Gastroesophageal sphincter (tissue), 4 donors: ENCODE data around the gene PRKAG2. TPM values are rescaled to one million over a fixed set of nuclear protein-coding genes. Genes with fewer than 3 reads are reported as not detected.

Experiments
- ATAC-seq: fragments of 150-250 bp; one replicate; pipeline ENCODE4 v1.9.1; 2016; ENCODE audit warnings: mild to moderate bottlenecking, moderate library complexity
- H3K27ac ChIP-seq, 4 donors: fragments of 200-600 bp; sonication (generic) in 3 of 4; 1 replicate in 3 of 4; 2 replicates in 1 of 4; pipeline ENCODE4 v1.5.1; 2016 to 2019
- H3K27me3 ChIP-seq: fragments of 200-600 bp; sonication (generic); one replicate; pipeline ENCODE4 v1.5.1; 2019
- H3K36me3 ChIP-seq, 2 donors: fragments of 200-600 bp; sonication (generic); one replicate each; pipeline ENCODE4 v1.5.1; 2019; ENCODE audit warnings: control low read depth in 1 of 2
- H3K4me1 ChIP-seq, 3 donors: fragments of 200-600 bp; sonication (generic); 1 replicate in 2 of 3; 2 replicates in 1 of 3; pipeline ENCODE4 v1.5.1; 2016 to 2019; ENCODE audit warnings: control low read depth in 2 of 3
- H3K4me3 ChIP-seq, 2 donors: fragments of 200-600 bp; sonication (generic); one replicate each; pipeline ENCODE4 v1.5.1; 2019; ENCODE audit warnings: mild to moderate bottlenecking in 1 of 2, moderate library complexity in 1 of 2
- H3K9me3 ChIP-seq, 3 donors: fragments of 200-600 bp; sonication (generic); one replicate each; pipeline ENCODE4 v1.5.1; 2017 to 2019; ENCODE audit warnings: control low read depth in 2 of 3
- EP300 ChIP-seq: sonication (generic); formaldehyde crosslinking; IDR thresholded peaks from one replicate; pipeline ENCODE4 v1.6.1; 2017; ENCODE audit warnings: antibody characterized with exemption, mild to moderate bottlenecking
- POLR2A ChIP-seq, 2 donors: fragments of 450-650 bp; IDR thresholded peaks; one replicate each; pipeline ENCODE4 v1.6.1; 2017; ENCODE audit warnings: antibody characterized with exemption in 2 of 2, mild to moderate bottlenecking in 2 of 2, moderate library complexity in 1 of 2
- POLR2AphosphoS5 ChIP-seq: sonication (generic); formaldehyde crosslinking; IDR thresholded peaks from one replicate; pipeline ENCODE4 v1.6.1; 2017; ENCODE audit warnings: antibody characterized with exemption
- WGBS, 2 donors: methylation state at CpG; one replicate each; pipeline ENCODE4 v1.1.5; 2018; ENCODE audit warnings: low coverage in 1 of 2; 5-methylcytosine and 5-hydroxymethylcytosine counted together
- total RNA-seq, 4 donors: library from RNA; depleted of rRNA; stranded (reverse); fragments of >200 nt; gene quantifications; one replicate each; pipeline ENCODE4 v1.1.0, GENCODE V29; 2016
- TF ChIP-seq, protein P1 (sequence below), 4 experiments: fragments of 200-600 bp in 2 of 4; fragments of 450-650 bp in 2 of 4; sonication (generic) in 1 of 4; IDR thresholded peaks; one replicate each; pipeline ENCODE4 v1.5.1; 2017 to 2019; ENCODE audit warnings: antibody characterized with exemption in 4 of 4, mild to moderate bottlenecking in 2 of 4, moderate library complexity in 2 of 4

The PRKAG2 gene
- total RNA-seq, 4 donors from 2014 or later, result 48.9 to 89.0 (median 75.7) TPM

DNA sequence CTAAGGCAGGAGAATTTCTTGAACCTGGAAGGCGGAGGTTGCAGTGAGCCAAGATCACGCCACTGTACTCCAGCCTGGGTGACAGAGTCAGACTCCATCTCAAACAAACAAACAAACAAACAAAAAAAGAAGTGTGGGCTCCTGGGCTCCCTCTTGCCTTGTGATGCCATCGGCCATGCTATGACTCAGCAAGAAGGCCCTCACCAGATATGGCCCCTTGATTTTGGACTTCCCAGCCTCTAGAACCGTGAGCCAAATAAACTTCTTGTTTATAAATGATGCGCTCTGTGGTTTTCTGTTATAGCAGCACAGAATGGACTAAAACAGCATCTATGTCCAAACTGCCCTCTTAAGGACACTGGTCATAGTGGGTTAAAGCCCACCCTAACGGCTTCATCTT, 327.3 kb downstream of the PRKAG2 start:
- no peaks in the 10 kb centered on the region for H3K9me3 ChIP-seq
- no peaks in the 10 kb centered on the region for H3K27me3 ChIP-seq
- H3K4me3 ChIP-seq, result no peak overlapping the region
- ATAC-seq, result no peak
- peaks cover 0 to 24% (median 0%) of the 10 kb centered on the region in 3 donors for H3K4me1 ChIP-seq
- H3K36me3 ChIP-seq, result no peaks in the 10 kb centered on the region
- H3K27ac ChIP-seq, result no peak overlapping the region
- WGBS, 2 donors, result 90 to 95% methylated on average over 3 to 6 of the region's 6 CpGs
- TF ChIP-seq POLR2AphosphoS5 (no peak), POLR2A (IDR thresholded peaks at IDR 0.05) (no peak), EP300 (no peak)
- TF ChIP-seq, protein P1, sequence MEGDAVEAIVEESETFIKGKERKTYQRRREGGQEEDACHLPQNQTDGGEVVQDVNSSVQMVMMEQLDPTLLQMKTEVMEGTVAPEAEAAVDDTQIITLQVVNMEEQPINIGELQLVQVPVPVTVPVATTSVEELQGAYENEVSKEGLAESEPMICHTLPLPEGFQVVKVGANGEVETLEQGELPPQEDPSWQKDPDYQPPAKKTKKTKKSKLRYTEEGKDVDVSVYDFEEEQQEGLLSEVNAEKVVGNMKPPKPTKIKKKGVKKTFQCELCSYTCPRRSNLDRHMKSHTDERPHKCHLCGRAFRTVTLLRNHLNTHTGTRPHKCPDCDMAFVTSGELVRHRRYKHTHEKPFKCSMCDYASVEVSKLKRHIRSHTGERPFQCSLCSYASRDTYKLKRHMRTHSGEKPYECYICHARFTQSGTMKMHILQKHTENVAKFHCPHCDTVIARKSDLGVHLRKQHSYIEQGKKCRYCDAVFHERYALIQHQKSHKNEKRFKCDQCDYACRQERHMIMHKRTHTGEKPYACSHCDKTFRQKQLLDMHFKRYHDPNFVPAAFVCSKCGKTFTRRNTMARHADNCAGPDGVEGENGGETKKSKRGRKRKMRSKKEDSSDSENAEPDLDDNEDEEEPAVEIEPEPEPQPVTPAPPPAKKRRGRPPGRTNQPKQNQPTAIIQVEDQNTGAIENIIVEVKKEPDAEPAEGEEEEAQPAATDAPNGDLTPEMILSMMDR (IDR thresholded peaks at IDR 0.05), result no peak

DNA sequence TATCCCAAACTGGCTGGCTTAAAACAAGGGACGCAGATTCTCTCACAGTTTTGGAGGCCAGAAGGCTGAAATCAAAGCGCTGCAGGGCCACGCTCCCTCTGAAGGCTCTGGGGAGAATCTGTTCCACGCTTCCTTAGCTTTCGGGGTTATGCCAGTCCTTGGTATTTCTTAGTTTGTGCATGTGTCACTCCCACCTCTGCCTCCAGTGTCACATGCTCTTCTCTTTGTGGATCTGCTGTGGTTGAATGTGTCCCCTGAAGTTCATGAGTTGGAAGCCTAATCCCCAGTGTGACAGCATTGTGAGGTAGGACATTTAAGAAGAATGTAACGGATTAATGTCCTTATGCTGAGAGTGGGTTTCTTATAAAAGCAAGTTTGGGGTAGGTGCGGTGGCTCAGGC, 327.8 kb downstream of the PRKAG2 start:
- WGBS, 2 donors, result 96 to 98% methylated on average over 5 to 6 of the region's 7 CpGs
- no peak for ATAC-seq
- no peaks in the 10 kb centered on the region for H3K36me3 ChIP-seq

DNA sequence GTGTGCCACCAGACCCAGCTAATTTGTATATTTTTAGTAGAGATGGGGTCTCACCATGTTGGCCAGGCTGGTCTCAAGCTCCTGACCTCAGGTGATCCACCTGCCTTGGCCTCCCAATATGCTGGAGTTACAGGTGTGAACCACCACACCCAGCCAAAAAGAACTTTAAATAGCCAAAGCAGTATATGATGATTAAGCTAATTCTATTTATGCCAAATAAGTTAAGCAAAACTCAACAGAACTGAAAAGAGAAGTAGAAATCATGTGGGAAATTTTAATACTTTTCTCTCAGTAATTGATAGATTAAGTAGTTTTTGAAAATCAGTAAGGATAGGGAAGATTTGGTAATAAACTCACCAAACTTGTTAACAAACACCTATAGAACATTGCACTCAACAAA, 332.7 kb downstream of the PRKAG2 start:
- Histone ChIP-seq H3K9me3 (no peaks in the 10 kb centered on the region), H3K36me3 (no peaks in the 10 kb centered on the region), H3K4me1 (peaks cover 0 to 10% (median 3%) of the 10 kb centered on the region in 3 donors), H3K4me3 (no peak overlapping the region), H3K27ac (no peak overlapping the region), H3K27me3 (no peaks in the 10 kb centered on the region)
- TF ChIP-seq EP300 (no peak), POLR2AphosphoS5 (no peak), POLR2A (IDR thresholded peaks at IDR 0.05) (no peak)
- TF ChIP-seq, protein P1 (IDR thresholded peaks at IDR 0.05), result no peak
- ATAC-seq, result no peak

More for the DNA sequence above, 327.8 kb downstream of the PRKAG2 start:
- Histone ChIP-seq H3K27me3 (no peaks in the 10 kb centered on the region), H3K27ac (no peak overlapping the region), H3K4me3 (no peak overlapping the region), H3K9me3 (no peaks in the 10 kb centered on the region), H3K4me1 (peaks cover 0 to 24% (median 0%) of the 10 kb centered on the region in 3 donors)
- TF ChIP-seq EP300, result no peak
- TF ChIP-seq, protein P1 (IDR thresholded peaks at IDR 0.05), result no peak
- no peak for TF ChIP-seq POLR2AphosphoS5
- no peak for TF ChIP-seq POLR2A (IDR thresholded peaks at IDR 0.05)

DNA sequence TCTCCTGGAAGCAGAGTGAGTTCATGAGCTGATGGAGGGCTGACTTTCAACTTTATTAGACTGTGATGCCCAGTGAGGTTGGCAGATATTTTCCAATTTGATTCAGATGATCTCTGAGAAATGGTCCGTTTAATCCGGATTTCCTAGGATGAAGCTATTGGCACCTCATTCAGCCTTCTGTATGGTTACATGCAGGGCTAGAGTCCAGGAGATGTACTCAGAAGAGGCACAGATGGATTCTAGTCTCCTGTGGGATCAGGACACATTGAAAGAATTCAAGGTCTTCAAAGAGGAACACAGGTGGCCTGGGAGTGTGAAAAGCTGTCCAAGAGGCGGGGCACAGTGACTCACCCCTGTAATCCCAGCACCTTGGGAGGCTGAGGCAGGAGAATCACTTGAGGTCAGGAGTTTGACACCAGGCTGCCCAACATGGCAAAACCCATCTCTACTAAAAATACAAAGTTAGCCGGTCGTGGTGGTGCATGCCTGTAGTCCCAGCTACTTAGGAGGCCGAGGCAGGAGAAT, 334.2 kb downstream of the PRKAG2 start:
- Histone ChIP-seq H3K27me3 (no peaks in the 10 kb centered on the region), H3K4me1 (peaks cover 3 to 26% (median 14%) of the 10 kb centered on the region in 3 donors), H3K27ac (no peak overlapping the region), H3K36me3 (no peaks in the 10 kb centered on the region), H3K9me3 (no peaks in the 10 kb centered on the region), H3K4me3 (no peak overlapping the region)
- TF ChIP-seq, protein P1 (IDR thresholded peaks at IDR 0.05), result no peak
- TF ChIP-seq POLR2AphosphoS5, result no peak
- no peak for TF ChIP-seq POLR2A (IDR thresholded peaks at IDR 0.05)
- TF ChIP-seq EP300, result no peak
- WGBS, 2 donors, result 93 to 97% methylated on average over 3 of the region's 6 CpGs
- no peak for ATAC-seq

DNA sequence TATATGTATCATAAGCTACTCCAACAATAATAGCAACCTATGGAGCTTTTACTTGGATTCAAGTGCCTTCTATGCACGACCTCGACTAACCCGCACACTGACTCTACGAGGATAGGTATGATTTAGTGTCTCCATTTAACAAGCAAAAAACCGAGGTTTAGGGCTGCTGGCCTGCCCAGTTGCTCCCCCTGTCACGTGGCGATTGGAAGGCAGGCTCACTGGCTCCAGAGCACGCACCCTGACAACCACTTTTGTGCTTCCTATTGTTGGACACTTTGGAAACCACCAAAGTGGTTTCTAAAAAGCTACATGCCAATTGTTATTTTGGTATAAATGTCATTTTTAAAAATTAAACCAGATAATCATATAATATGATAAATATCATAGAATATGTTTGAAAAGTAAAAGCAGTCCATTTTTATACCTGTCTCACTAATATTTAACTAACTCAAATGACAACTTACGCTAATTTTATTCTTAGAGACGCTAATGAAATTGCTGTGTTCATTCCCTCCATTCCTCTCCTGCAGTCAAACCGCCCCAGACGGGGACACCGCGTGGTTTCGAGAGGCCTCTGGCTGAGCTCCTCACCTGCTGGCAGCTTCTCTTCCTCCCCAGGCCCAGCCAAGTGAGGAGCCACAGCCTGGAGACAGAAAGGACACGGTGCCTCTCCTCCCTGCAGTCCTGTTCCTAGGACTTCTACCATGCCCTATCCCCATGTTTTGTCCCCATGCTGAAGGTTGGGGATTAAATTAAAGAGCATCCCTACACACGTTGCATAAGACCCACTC, 335.0 kb downstream of the PRKAG2 start:
- no peaks in the 10 kb centered on the region for H3K9me3 ChIP-seq
- 81 to 87% methylated on average over 6 to 16 of the region's 17 CpGs for WGBS, 2 donors
- H3K27me3 ChIP-seq, result no peaks in the 10 kb centered on the region
- H3K4me1 ChIP-seq, result peaks cover 3 to 33% (median 14%) of the 10 kb centered on the region in 3 donors
- H3K4me3 ChIP-seq, result no peak overlapping the region
- no peak for ATAC-seq
- no peak overlapping the region for H3K27ac ChIP-seq
- TF ChIP-seq POLR2AphosphoS5 (no peak), POLR2A (IDR thresholded peaks at IDR 0.05) (no peak), EP300 (no peak)
- TF ChIP-seq, protein P1 (IDR thresholded peaks at IDR 0.05), result no peak
- no peaks in the 10 kb centered on the region for H3K36me3 ChIP-seq
